GM23338 (cell line): Measurements from ENCODE around the gene TSC22D2.

Experiments
- CREB1 ChIP-seq: fragments of 250-450 bp; sonication (Bioruptor Pico); IDR thresholded peaks from 2 replicates; pipeline ENCODE4 v1.5.0; 2020; ENCODE audit warnings: low read depth, mild to moderate bottlenecking, moderate library complexity
- ETS1 ChIP-seq: IDR thresholded peaks from 2 replicates; pipeline ENCODE4 v1.6.1; 2016; ENCODE audit warnings: antibody characterized with exemption
- EZH2 ChIP-seq: fragments of 200-600 bp; sonication (generic); IDR thresholded peaks from one replicate; pipeline ENCODE4 v1.8.0; 2017; ENCODE audit warnings: antibody characterized with exemption, mild to moderate bottlenecking, low read depth; ENCODE audit not compliant: unreplicated experiment
- EZH2phosphoT487 ChIP-seq: fragments of 200-600 bp; sonication (generic); IDR thresholded peaks from one replicate; pipeline ENCODE4 v1.8.1; 2018; ENCODE audit warnings: antibody characterized with exemption; ENCODE audit not compliant: unreplicated experiment
- JUNB ChIP-seq: IDR thresholded peaks from one replicate; pipeline ENCODE4 v1.6.1; 2016; ENCODE audit warnings: antibody characterized with exemption; ENCODE audit not compliant: unreplicated experiment
- NANOG ChIP-seq: IDR thresholded peaks from 2 replicates; pipeline ENCODE4 v1.6.1; 2016; ENCODE audit warnings: antibody characterized with exemption, borderline replicate concordance
- POLR2AphosphoS5 ChIP-seq: IDR thresholded peaks from 2 replicates; pipeline ENCODE4 v1.6.1; 2016; ENCODE audit warnings: antibody characterized with exemption, low read depth
- STAT1 ChIP-seq: IDR thresholded peaks from one replicate; pipeline ENCODE4 v1.6.1; 2016; ENCODE audit warnings: antibody characterized with exemption; ENCODE audit not compliant: unreplicated experiment
- ZNF331 ChIP-seq: fragments of 250-450 bp; sonication (Bioruptor Pico); IDR thresholded peaks from 2 replicates; pipeline ENCODE4 v1.5.0; 2020; ENCODE audit warnings: low read depth, mild to moderate bottlenecking, moderate library complexity
- TF ChIP-seq, protein P1 (sequence below), 2 experiments: fragments of 200-600 bp in 1 of 2; sonication (generic) in 1 of 2; conservative IDR thresholded peaks; 2 replicates each; pipeline versions ENCODE4 v1.5.1 to v1.6.1; 2016 to 2017; ENCODE audit warnings: antibody characterized with exemption in 2 of 2, low read depth in 2 of 2, mild to moderate bottlenecking in 2 of 2, moderate library complexity in 1 of 2
- TF ChIP-seq, protein P2 (sequence below): IDR thresholded peaks from one replicate; pipeline ENCODE4 v1.6.1; 2018; ENCODE audit warnings: antibody characterized with exemption; ENCODE audit not compliant: unreplicated experiment

GRCh38 chr3:150464684-150465083 lies 56.6 kb downstream of the TSC22D2 start:
- TF ChIP-seq, protein P1, sequence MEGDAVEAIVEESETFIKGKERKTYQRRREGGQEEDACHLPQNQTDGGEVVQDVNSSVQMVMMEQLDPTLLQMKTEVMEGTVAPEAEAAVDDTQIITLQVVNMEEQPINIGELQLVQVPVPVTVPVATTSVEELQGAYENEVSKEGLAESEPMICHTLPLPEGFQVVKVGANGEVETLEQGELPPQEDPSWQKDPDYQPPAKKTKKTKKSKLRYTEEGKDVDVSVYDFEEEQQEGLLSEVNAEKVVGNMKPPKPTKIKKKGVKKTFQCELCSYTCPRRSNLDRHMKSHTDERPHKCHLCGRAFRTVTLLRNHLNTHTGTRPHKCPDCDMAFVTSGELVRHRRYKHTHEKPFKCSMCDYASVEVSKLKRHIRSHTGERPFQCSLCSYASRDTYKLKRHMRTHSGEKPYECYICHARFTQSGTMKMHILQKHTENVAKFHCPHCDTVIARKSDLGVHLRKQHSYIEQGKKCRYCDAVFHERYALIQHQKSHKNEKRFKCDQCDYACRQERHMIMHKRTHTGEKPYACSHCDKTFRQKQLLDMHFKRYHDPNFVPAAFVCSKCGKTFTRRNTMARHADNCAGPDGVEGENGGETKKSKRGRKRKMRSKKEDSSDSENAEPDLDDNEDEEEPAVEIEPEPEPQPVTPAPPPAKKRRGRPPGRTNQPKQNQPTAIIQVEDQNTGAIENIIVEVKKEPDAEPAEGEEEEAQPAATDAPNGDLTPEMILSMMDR (conservative IDR thresholded peaks at IDR 0.05; ENCODE audit: low read depth in 2 of 2) = no peak
- TF ChIP-seq, protein P2, sequence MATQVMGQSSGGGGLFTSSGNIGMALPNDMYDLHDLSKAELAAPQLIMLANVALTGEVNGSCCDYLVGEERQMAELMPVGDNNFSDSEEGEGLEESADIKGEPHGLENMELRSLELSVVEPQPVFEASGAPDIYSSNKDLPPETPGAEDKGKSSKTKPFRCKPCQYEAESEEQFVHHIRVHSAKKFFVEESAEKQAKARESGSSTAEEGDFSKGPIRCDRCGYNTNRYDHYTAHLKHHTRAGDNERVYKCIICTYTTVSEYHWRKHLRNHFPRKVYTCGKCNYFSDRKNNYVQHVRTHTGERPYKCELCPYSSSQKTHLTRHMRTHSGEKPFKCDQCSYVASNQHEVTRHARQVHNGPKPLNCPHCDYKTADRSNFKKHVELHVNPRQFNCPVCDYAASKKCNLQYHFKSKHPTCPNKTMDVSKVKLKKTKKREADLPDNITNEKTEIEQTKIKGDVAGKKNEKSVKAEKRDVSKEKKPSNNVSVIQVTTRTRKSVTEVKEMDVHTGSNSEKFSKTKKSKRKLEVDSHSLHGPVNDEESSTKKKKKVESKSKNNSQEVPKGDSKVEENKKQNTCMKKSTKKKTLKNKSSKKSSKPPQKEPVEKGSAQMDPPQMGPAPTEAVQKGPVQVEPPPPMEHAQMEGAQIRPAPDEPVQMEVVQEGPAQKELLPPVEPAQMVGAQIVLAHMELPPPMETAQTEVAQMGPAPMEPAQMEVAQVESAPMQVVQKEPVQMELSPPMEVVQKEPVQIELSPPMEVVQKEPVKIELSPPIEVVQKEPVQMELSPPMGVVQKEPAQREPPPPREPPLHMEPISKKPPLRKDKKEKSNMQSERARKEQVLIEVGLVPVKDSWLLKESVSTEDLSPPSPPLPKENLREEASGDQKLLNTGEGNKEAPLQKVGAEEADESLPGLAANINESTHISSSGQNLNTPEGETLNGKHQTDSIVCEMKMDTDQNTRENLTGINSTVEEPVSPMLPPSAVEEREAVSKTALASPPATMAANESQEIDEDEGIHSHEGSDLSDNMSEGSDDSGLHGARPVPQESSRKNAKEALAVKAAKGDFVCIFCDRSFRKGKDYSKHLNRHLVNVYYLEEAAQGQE = no peak
- TF ChIP-seq EZH2 (no peak), JUNB (no peak), ETS1 (no peak), NANOG (no peak), CREB1 (no peak), EZH2phosphoT487 (no peak), STAT1 (no peak), POLR2AphosphoS5 (no peak), ZNF331 (CRISPR knock-in tag) (no peak)
